Stimulated activated CD8-positive, alpha-beta memory T cell treated with anti-CD3 and anti-CD28 coated beads, Interleukin-4, amount 100 ng/mL, for 1 hour (primary cell): ENCODE data around the gene DEF6.

ENCODE experiments used
- DNase-seq, 2 donors: peaks; one replicate each; pipeline ENCODE4 v3.0.0-alpha.2; 2020; ENCODE audit warnings: low read depth in 2 of 2, low spot score in 1 of 2

Gene DEF6

GRCh38 chr6:35370124-35370741 is 72.6 kb downstream of the DEF6 start:
- DNase-seq = no peak

- DNase-seq = no peak
These were observed 73.3 kb downstream of the DEF6 start for GRCh38 chr6:35370785-35371493.
